Glutamatergic neuron (in vitro differentiated cells): Measurements from ENCODE around the gene MXD4. TPM values are rescaled to one million over a fixed set of nuclear protein-coding genes. Genes with fewer than 3 reads are reported as not detected.

ENCODE experiments used
- DNase-seq: peaks from one replicate; pipeline ENCODE4 v3.0.0; 2022
- H3K27ac Mint-ChIP-seq: one replicate; pipeline ENCODE4 v1.8.0; 2020; ENCODE audit warnings: mild to moderate bottlenecking, mixed read lengths, inconsistent platforms; ENCODE audit not compliant: unreplicated experiment
- H3K27me3 Mint-ChIP-seq: one replicate; pipeline ENCODE4 v1.8.0; 2020; ENCODE audit warnings: mild to moderate bottlenecking, moderate library complexity, mixed read lengths, inconsistent platforms; ENCODE audit not compliant: unreplicated experiment
- H3K36me3 Mint-ChIP-seq: one replicate; pipeline ENCODE4 v1.8.0; 2020; ENCODE audit warnings: mild to moderate bottlenecking, mixed read lengths, inconsistent platforms; ENCODE audit not compliant: unreplicated experiment
- H3K4me1 Mint-ChIP-seq: one replicate; pipeline ENCODE4 v1.8.0; 2020; ENCODE audit warnings: mild to moderate bottlenecking, low read depth, mixed read lengths, inconsistent platforms; ENCODE audit not compliant: unreplicated experiment
- H3K4me3 Mint-ChIP-seq: one replicate; pipeline ENCODE4 v1.8.0; 2020; ENCODE audit warnings: mild to moderate bottlenecking, mixed read lengths, inconsistent platforms; ENCODE audit not compliant: unreplicated experiment
- H3K9me3 Mint-ChIP-seq: one replicate; pipeline ENCODE4 v1.8.0; 2020; ENCODE audit warnings: mild to moderate bottlenecking, moderate library complexity, mixed read lengths, inconsistent platforms; ENCODE audit not compliant: unreplicated experiment
- CTCF ChIP-seq: fragments of 200-600 bp; sonication (generic); IDR thresholded peaks from one replicate; pipeline ENCODE4 v1.5.0; 2021; ENCODE audit not compliant: partially characterized antibody, unreplicated experiment
- total RNA-seq: library from RNA; stranded (reverse); fragmentation: NEBNext Ultra II Directional; extraction: Animal tissue kit (Norgen Biotek cat#: 25700); gene quantifications from one replicate; pipeline ENCODE4 v1.2.1, GENCODE V29; 2021; ENCODE audit not compliant: unreplicated experiment

The MXD4 gene
- total RNA-seq, 1 donor from 2014 or later: 143 TPM

GRCh38 chr4:2247128-2248043 lies 14.5 kb downstream of the MXD4 start:
- H3K4me3 Mint-ChIP-seq: no peak overlapping the region
- peaks cover 5% of the 10 kb centered on the region for H3K4me1 Mint-ChIP-seq
- peaks cover 10% of the 10 kb centered on the region for H3K9me3 Mint-ChIP-seq
- no peaks in the 10 kb centered on the region for H3K27me3 Mint-ChIP-seq
- H3K27ac Mint-ChIP-seq: no peak overlapping the region
- TF ChIP-seq CTCF: no peak
- DNase-seq: peak; percentile 17
- no peaks in the 10 kb centered on the region for H3K36me3 Mint-ChIP-seq

GRCh38 chr4:2246384-2247127 lies 15.4 kb downstream of the MXD4 start:
- H3K4me3 Mint-ChIP-seq: no peak overlapping the region
- DNase-seq: peak; percentile 19

GRCh38 chr4:2245787-2246275 lies 16.1 kb downstream of the MXD4 start:
- TF ChIP-seq CTCF: no peak
- H3K9me3 Mint-ChIP-seq: peaks cover 10% of the 10 kb centered on the region
- peaks cover 7% of the 10 kb centered on the region for H3K4me1 Mint-ChIP-seq
- no peaks in the 10 kb centered on the region for H3K27me3 Mint-ChIP-seq
- no peak overlapping the region for H3K27ac Mint-ChIP-seq
- DNase-seq: no peak
- no peak overlapping the region for H3K4me3 Mint-ChIP-seq
- H3K36me3 Mint-ChIP-seq: no peaks in the 10 kb centered on the region

More at GRCh38 chr4:2246384-2247127, 15.4 kb downstream of the MXD4 start:
- no peaks in the 10 kb centered on the region for H3K27me3 Mint-ChIP-seq
- H3K9me3 Mint-ChIP-seq: peaks cover 10% of the 10 kb centered on the region
- H3K36me3 Mint-ChIP-seq: no peaks in the 10 kb centered on the region
- no peak for TF ChIP-seq CTCF
- H3K27ac Mint-ChIP-seq: no peak overlapping the region
- H3K4me1 Mint-ChIP-seq: peaks cover 5% of the 10 kb centered on the region

- no peak overlapping the region for H3K27ac Mint-ChIP-seq
Measured at GRCh38 chr4:2245057-2245786, 16.7 kb downstream of the MXD4 start.

More at GRCh38 chr4:2245057-2245786, 16.7 kb downstream of the MXD4 start:
- Mint-ChIP-seq H3K27me3 (no peaks in the 10 kb centered on the region), H3K4me1 (peaks cover 13% of the 10 kb centered on the region), H3K4me3 (peak overlapping the region; percentile 46), H3K36me3 (no peaks in the 10 kb centered on the region), H3K9me3 (peaks cover 10% of the 10 kb centered on the region)
- TF ChIP-seq CTCF: no peak
- DNase-seq: no peak
